ENCODE measurements around the gene CLMN. TPM values are rescaled to one million over a fixed set of nuclear protein-coding genes. Genes with fewer than 3 reads are reported as not detected.

The CLMN gene
- polyA plus RNA-seq, 1 donor: 18.7 TPM

DNA sequence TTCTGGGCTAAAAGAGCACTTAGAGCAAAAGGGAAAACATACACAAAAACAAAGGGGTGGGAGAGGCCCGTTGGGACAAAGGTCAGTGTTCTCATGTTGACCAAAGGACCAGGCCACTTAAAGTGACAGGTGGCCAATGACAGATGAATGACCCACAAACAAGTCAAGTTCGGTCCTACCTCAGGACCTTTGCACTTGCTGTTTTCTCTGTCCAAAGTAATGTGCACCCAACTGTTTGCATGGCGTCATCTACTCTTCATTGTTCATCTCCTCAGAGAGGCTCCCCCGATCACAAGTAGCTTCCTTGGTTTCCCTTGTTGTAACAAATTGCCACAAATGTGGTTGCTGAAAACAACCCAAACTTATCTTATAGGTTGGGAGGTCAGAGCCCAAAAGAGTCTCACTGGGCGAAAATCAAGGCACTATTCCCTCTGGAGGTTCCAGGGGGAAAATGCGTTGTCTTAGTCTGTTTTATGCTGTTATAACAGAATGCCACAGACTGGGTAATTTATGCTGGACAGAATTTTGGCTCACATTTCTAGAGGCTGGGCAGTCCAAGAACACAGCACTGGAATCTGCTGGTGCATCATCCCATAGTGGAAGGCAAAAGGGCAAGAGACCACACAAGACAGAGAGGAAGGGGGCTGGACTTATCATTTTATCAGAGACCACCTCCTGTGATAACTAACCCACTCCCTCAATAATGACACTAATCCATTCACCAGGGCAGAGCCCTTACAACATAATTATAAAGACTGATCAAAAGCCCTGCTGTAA, 23.9 kb downstream of the CLMN start:
- H3K36me3 ChIP-seq (ENCODE audit: control insufficient read depth, insufficient read depth, low read length): no peaks in the 10 kb centered on the region
- H3K27ac ChIP-seq (ENCODE audit: low read length): no peak overlapping the region
- H3K4me1 ChIP-seq (ENCODE audit: control insufficient read depth, insufficient read depth, low read length): peaks cover 7% of the 10 kb centered on the region
- WGBS (ENCODE audit: insufficient coverage, low lambda C conversion rate): no CpG with 5 or more reads among the region's 6 CpGs
- no peak for DNase-seq
- H3K4me3 ChIP-seq (ENCODE audit: low read length): no peak overlapping the region
- no peaks in the 10 kb centered on the region for H3K9me3 ChIP-seq (ENCODE audit: control insufficient read depth, low read depth, low read length)
- no peaks in the 10 kb centered on the region for H3K27me3 ChIP-seq (ENCODE audit: control insufficient read depth, insufficient read depth, low read length)

DNA sequence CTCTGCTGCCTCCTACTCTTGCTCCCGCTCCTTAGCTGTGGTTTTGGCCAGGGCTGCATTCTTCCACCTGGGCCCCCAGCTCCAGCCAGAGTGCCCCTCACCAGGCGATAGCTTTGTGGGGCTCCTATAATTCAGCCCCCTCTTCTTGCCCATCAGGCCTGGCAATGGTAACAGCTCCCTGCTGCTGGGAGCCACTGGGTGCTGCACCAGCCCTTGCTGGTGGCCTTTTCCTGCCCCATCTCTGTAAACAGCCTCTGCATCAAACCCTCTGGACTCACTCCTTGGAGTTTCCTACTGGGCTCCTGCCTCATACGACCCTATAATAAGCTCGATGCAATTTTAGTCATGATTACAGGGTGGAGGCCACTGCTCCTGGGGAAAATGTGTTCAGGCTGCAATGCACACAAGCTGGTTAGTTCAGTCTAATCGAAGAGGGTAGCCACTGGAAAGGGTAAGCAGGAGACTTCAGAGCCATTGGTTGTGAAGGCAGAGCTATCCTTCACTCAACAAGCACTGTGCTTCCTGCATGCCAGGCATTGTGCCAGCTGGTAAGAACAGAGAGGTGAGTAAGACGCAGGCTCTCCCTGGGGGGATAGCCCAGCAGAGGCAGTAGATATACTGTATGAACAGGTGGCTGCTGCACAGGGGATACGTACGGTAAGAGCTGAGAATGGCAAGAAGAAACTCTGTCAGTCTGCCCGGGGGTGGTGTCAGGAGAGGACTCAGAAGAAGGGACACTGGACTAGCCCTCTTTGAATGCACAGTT, 24.7 kb downstream of the CLMN start:
- Histone ChIP-seq H3K36me3 (ENCODE audit: control insufficient read depth, insufficient read depth, low read length) (no peaks in the 10 kb centered on the region), H3K27ac (ENCODE audit: low read length) (no peak overlapping the region), H3K4me3 (ENCODE audit: low read length) (no peak overlapping the region), H3K4me1 (ENCODE audit: control insufficient read depth, insufficient read depth, low read length) (peaks cover 6% of the 10 kb centered on the region), H3K27me3 (ENCODE audit: control insufficient read depth, insufficient read depth, low read length) (no peaks in the 10 kb centered on the region), H3K9me3 (ENCODE audit: control insufficient read depth, low read depth, low read length) (no peaks in the 10 kb centered on the region)
- DNase-seq: no peak
- 100% methylated on average over 1 of the region's 9 CpGs for WGBS (ENCODE audit: insufficient coverage, low lambda C conversion rate)

DNA sequence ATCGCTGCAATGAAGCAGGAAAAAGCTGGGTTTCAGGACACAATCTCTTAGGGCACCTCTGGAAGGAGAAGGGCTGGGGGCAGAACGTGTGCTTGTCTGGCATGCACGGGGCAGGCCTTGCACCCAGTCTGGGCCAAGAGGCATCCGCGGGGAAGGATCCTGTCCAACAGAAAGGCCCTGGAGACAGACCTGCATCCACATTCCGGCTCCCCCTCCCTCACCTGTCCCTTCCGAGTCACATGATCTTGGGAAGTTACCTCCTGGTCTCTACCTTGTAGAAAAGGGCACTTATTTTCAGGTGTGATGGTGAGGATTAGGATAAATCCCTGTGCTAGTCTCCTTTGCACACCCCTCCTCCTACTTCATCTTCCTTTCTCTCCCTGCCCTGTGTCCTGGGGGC, 25.4 kb downstream of the CLMN start:
- no peaks in the 10 kb centered on the region for H3K36me3 ChIP-seq (ENCODE audit: control insufficient read depth, insufficient read depth, low read length)
- H3K4me3 ChIP-seq (ENCODE audit: low read length): no peak overlapping the region
- H3K27ac ChIP-seq (ENCODE audit: low read length): no peak overlapping the region
- no peaks in the 10 kb centered on the region for H3K9me3 ChIP-seq (ENCODE audit: control insufficient read depth, low read depth, low read length)
- peaks cover 5% of the 10 kb centered on the region for H3K4me1 ChIP-seq (ENCODE audit: control insufficient read depth, insufficient read depth, low read length)
- DNase-seq: no peak
- WGBS (ENCODE audit: insufficient coverage, low lambda C conversion rate): 80% methylated on average over 1 of the region's 7 CpGs
- no peaks in the 10 kb centered on the region for H3K27me3 ChIP-seq (ENCODE audit: control insufficient read depth, insufficient read depth, low read length)

DNA sequence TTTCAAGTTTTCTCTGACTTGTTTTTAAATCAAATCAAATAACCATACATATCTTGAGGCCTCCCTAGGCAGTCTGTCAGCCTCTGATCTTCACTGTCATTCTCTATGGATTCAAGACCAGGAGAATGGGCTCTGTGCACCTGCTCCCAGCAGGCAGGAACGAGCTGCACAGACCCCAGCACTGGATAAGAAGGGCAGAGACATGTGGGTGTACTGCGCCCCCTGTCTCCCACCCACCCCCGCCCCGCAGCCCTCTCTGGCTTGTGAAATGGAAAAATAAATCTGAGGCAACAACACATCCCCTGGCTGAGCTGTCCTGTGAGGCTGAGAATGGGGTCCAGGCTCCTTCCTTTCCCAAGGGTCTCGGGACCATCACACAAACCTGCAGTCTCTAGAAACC, 26.3 kb downstream of the CLMN start:
- H3K27ac ChIP-seq (ENCODE audit: low read length): no peak overlapping the region
- WGBS (ENCODE audit: insufficient coverage, low lambda C conversion rate): no CpG with 5 or more reads among the region's 5 CpGs
- H3K4me1 ChIP-seq (ENCODE audit: control insufficient read depth, insufficient read depth, low read length): peaks cover 5% of the 10 kb centered on the region
- peaks cover 3% of the 10 kb centered on the region for H3K36me3 ChIP-seq (ENCODE audit: control insufficient read depth, insufficient read depth, low read length)
- H3K9me3 ChIP-seq (ENCODE audit: control insufficient read depth, low read depth, low read length): no peaks in the 10 kb centered on the region
- DNase-seq: no peak
- H3K4me3 ChIP-seq (ENCODE audit: low read length): no peak overlapping the region
- H3K27me3 ChIP-seq (ENCODE audit: control insufficient read depth, insufficient read depth, low read length): no peaks in the 10 kb centered on the region

DNA sequence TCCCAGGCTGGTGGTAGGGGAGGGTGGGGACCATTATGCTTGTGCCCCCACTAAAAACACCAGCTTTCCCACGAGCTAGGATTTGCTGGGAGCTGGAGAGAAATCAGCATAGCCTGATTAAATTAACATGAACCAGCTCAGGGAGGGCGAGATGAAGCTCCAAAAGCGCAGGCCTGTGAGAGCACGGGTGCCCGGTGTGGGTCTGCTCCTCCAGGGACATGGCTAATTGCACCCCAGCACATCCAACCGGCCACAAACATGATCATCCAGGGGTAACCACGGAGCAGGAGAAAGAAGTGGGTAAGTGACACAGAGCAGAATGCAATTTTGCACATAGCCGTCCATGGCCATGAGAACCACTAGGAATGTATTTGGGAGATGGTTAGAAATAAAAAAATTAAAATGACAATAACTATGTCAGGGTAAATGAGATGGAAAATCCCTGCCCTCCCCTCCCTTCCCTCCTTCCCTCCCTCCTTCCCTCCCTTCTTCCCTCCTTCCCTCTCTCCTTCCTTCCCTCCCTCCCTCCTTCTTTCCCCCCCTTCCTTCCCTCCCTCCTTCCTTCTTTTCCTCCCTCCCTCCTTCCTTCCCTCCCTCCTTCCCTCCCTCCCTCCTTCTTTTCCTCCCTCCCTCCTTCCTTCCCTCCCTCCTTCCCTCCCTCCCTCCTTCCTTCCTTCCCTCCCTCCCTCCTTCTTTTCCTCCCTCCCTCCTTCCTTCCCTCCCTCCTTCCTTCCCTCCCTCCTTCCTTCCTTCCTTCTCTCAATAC, 26.9 kb downstream of the CLMN start:
- H3K9me3 ChIP-seq (ENCODE audit: control insufficient read depth, low read depth, low read length): no peaks in the 10 kb centered on the region
- no peak overlapping the region for H3K27ac ChIP-seq (ENCODE audit: low read length)
- no peaks in the 10 kb centered on the region for H3K27me3 ChIP-seq (ENCODE audit: control insufficient read depth, insufficient read depth, low read length)
- H3K36me3 ChIP-seq (ENCODE audit: control insufficient read depth, insufficient read depth, low read length): peaks cover 3% of the 10 kb centered on the region
- WGBS (ENCODE audit: insufficient coverage, low lambda C conversion rate): no CpG with 5 or more reads among the region's 8 CpGs
- no peak for DNase-seq
- no peak overlapping the region for H3K4me3 ChIP-seq (ENCODE audit: low read length)
- H3K4me1 ChIP-seq (ENCODE audit: control insufficient read depth, insufficient read depth, low read length): peaks cover 5% of the 10 kb centered on the region

DNA sequence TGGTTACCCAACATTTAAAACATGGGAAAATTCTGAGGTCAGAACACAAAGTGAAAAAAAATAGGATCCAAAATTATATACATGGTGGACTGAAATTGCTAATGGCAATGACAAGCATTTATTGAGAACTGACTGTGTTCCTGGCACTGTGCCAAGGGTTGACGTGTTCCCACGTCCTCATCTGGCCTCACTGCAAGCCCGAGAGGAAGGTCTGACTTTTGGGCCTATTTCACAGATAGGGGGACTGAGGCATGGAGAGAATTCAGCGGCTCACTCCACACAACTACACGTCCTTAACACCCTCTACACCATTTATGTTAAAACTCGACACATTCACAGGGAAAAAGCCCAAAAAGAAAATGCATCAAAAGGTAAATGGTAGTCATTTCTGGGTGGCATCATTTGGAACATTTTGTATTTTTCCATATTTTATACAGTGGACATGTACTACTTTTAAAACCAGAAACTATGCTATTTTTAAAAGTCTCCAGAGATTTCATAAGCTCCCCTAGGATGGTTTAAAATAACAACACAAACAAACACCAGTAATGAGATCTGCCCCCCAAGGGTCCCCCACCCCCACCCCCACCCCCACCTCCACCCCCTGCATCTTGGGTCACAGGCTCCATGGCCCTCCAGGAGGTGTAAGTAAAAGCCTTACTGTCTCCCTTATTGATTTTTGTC, 27.7 kb downstream of the CLMN start:
- H3K4me1 ChIP-seq (ENCODE audit: control insufficient read depth, insufficient read depth, low read length): peaks cover 5% of the 10 kb centered on the region
- H3K27me3 ChIP-seq (ENCODE audit: control insufficient read depth, insufficient read depth, low read length): no peaks in the 10 kb centered on the region
- no peak overlapping the region for H3K27ac ChIP-seq (ENCODE audit: low read length)
- no peak overlapping the region for H3K4me3 ChIP-seq (ENCODE audit: low read length)
- no CpG with 5 or more reads among the region's 6 CpGs for WGBS (ENCODE audit: insufficient coverage, low lambda C conversion rate)
- peaks cover 4% of the 10 kb centered on the region for H3K36me3 ChIP-seq (ENCODE audit: control insufficient read depth, insufficient read depth, low read length)
- no peaks in the 10 kb centered on the region for H3K9me3 ChIP-seq (ENCODE audit: control insufficient read depth, low read depth, low read length)
- DNase-seq: no peak

DNA sequence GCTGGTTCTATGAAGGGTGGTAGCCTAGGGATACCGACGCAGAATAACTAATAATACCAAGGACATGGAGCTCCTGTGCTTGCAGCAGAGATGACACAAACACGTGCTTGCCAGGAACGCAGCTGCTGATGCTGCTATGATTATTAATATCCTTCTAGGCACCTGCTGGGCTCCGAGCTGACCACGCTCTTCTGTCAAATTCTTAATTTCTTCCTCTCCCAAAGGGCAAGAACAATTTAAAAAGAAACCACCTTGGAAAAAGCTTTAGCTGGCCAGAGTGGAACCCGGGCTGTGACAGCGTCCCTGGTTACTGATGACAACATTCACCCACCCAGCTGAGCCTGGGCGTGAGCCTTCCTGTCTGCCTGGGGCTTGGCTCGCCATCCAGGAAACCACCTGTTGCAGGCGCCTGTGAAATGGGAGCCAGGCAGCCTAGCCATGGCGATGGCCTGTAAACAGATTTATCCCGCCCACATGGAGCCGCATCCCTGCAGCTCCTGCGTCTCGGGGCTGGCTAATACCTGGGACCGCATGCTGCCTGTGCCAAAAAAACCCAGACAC, 28.8 kb downstream of the CLMN start:
- Histone ChIP-seq H3K9me3 (ENCODE audit: control insufficient read depth, low read depth, low read length) (no peaks in the 10 kb centered on the region), H3K4me3 (ENCODE audit: low read length) (no peak overlapping the region), H3K4me1 (ENCODE audit: control insufficient read depth, insufficient read depth, low read length) (peaks cover 5% of the 10 kb centered on the region), H3K27ac (ENCODE audit: low read length) (peak overlapping the region; percentile 12), H3K27me3 (ENCODE audit: control insufficient read depth, insufficient read depth, low read length) (no peaks in the 10 kb centered on the region), H3K36me3 (ENCODE audit: control insufficient read depth, insufficient read depth, low read length) (peaks cover 5% of the 10 kb centered on the region)
- peak; percentile 42 to 68 for DNase-seq
- 60% methylated on average over 1 of the region's 17 CpGs for WGBS (ENCODE audit: insufficient coverage, low lambda C conversion rate)

DNA sequence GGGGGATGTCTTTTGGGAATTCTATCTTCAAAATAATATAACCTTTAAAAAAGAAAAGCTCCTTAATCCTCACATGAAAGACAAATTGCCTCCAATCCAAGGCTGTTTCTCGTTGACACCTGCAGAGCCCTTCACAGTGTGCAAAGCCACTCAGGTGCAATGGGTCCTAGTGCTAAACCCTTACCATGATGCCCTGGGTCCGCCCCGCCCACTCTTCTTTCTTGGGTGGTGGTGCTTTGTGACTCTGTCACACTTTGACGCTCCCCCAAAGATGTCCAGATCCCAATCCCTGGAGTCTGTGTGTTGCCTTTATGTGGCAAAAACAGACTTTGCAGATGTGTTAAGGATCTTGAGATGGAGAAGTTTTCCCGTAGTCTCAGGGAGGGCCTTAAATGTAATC, 29.7 kb downstream of the CLMN start:
- Histone ChIP-seq H3K4me1 (ENCODE audit: control insufficient read depth, insufficient read depth, low read length) (peaks cover 5% of the 10 kb centered on the region), H3K36me3 (ENCODE audit: control insufficient read depth, insufficient read depth, low read length) (peaks cover 5% of the 10 kb centered on the region), H3K9me3 (ENCODE audit: control insufficient read depth, low read depth, low read length) (no peaks in the 10 kb centered on the region), H3K27me3 (ENCODE audit: control insufficient read depth, insufficient read depth, low read length) (no peaks in the 10 kb centered on the region), H3K4me3 (ENCODE audit: low read length) (no peak overlapping the region), H3K27ac (ENCODE audit: low read length) (no peak overlapping the region)
- no peak for DNase-seq
- 71% methylated on average over 1 of the region's 5 CpGs for WGBS (ENCODE audit: insufficient coverage, low lambda C conversion rate)

DNA sequence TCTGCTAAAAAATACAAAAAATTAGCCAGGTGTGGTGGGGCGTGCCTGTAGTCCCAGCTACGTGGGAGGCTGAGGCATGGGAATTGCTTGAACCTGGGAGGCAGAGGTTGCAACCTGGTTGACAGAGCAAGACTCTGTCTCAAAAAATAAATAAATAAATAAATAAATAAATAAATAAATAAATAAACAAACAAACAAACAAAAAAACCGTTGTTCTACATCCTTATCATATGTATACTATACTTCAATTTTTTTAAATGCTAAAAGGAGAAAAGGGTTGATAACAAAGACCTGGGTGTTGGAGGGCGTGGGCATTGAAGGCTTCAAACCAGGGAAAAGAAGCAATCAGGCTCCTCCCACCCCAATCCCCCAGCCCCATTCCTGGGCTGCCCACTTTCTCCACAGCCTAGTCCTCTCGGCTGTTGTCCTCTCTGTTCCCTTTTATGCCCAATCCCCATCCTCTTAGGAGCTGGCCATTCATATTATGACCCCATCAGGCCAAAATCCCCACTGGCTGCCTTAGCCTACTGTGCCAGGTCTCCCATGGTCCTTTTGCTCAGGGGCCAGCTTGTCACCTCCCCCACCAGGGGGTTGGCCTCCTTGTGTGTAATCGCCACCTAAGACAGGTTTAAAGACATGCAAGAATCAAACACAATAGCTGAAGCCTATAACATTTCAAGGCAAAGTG, 30.2 kb downstream of the CLMN start:
- no peaks in the 10 kb centered on the region for H3K9me3 ChIP-seq (ENCODE audit: control insufficient read depth, low read depth, low read length)

More for the DNA sequence above, 30.2 kb downstream of the CLMN start:
- 93% methylated on average over 2 of the region's 6 CpGs for WGBS (ENCODE audit: insufficient coverage, low lambda C conversion rate)
- DNase-seq: no peak
- Histone ChIP-seq H3K36me3 (ENCODE audit: control insufficient read depth, insufficient read depth, low read length) (peaks cover 5% of the 10 kb centered on the region), H3K4me1 (ENCODE audit: control insufficient read depth, insufficient read depth, low read length) (peaks cover 5% of the 10 kb centered on the region), H3K27ac (ENCODE audit: low read length) (no peak overlapping the region), H3K4me3 (ENCODE audit: low read length) (no peak overlapping the region), H3K27me3 (ENCODE audit: control insufficient read depth, insufficient read depth, low read length) (no peaks in the 10 kb centered on the region)

Data from large intestine (tissue), 3 donors.